ENCODE data around the gene MIOS. TPM values are rescaled to one million over a fixed set of nuclear protein-coding genes. Genes with fewer than 3 reads are reported as not detected.
"Not testable (repeated sequence)": the region's sequence is repeated elsewhere in the genome, so short reads cannot be mapped to it uniquely, and the experiment has no call there.

MIOS gene
- total RNA-seq, 1 experiment from 2014 or later: 25.9 TPM

DNA sequence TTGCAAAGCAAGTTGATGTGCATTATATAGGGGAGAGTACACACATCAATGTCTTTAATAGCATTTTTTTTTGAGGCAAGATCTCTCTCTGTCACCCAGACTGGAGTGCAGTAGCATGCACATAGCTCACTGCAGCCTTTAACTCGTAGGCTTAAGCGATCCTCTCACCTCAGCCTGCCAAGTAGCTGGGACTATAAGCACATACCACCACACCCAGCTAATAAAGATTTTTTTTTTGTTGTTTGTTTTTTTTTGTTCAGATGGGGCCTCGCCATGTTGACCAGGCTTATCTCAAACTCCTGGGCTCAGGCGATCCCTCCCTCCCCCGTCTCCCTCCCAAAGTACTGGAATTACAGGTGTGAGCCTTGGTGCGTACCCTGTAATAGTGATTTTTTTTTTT lies 75.4 kb downstream of the MIOS start:
- DNase-seq (ENCODE audit: low read depth): no peak

GRCh38 chr7:7647495-7648036 lies 80.9 kb downstream of the MIOS start:
- DNase-seq (ENCODE audit: low read depth): no peak

- DNase-seq (ENCODE audit: low read depth): no peak
Measured at GRCh38 chr7:7650682-7651206, 84.1 kb downstream of the MIOS start.

DNA sequence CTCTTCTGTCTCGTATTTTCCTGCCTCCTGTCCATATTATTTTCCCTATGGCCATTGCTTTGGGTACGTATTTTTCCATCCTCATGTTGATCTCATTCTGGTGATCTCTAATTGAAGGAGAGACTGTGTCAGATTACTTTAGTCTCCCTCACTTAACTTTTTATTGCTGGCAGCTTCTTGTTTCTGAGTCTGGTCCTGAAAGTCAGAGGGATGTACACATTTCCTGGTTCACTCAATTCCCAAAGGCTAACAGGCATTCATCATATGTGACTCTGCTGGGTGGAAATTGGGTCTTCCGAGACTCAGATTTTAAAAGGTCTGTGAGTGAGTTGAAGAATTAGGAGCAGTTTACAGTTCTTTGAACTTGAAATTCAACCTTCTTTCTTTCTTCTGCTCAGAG lies 84.8 kb downstream of the MIOS start:
- DNase-seq (ENCODE audit: low read depth): no peak

DNA sequence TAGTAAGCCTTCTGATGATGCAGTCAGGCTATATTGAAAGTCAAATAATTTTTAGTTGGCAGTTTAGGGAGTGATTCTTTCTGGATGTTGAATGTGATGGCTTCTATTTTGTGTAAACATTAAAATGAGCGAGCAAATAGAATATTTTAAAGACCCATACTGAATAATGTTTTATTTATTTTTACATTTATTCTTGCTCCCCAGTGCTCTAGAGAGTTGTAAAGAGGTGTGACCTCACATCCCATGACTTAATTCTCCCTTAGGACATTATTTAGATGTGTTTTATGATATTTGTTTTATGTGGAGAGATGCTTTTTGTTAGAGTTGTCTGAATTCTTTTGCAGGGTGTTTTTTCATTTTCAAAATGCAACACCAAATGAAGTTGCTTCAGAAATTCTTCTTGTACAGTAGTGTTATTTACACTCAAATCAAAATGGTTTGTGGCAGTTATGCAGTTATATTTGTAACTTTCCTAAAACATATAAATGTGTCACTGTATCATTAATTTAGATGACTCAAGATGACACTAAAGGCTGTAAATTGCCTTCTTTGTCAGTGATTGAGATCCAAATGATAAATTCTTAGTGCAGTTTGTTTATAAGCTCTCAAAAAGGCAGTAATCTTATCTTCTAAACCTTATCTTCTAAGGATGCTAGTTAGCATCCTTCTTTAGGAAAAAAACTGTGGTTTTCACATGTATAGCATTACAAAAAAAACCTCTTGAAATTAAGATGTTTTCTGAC lies 86.3 kb downstream of the MIOS start:
- DNase-seq (ENCODE audit: low read depth): no peak

- no peak for DNase-seq (ENCODE audit: low read depth)
Measured at GRCh38 chr7:7653593-7654187, 87.0 kb downstream of the MIOS start.

- no peak for DNase-seq (ENCODE audit: low read depth)
Measured at GRCh38 chr7:7654964-7655715, 88.5 kb downstream of the MIOS start.

DNA sequence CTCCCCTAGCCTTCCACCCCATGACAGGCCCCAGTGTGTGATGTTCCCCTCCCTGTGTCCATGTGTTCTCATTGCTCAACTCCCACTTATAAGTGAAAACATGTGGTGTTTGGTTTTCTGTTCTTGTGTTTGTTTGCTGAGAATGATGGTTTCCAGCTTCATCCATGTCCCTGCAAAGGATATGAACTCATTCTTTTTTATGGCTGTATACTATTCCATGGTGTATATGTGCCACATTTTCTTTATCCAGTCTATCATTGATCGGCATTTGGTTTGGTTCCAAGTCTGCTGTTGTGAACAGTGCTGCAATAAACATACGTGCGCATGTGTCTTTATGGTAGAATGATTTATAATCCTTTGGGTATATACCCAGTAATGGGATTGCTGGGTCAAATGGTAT lies 89.8 kb downstream of the MIOS start:
- not testable (repeated sequence) for DNase-seq (ENCODE audit: low read depth)

Other genes starting within 250 kb of the MIOS start
- not detected in 2 replicates for gene COL28A1, start 31.0 kb upstream of the MIOS start, total RNA-seq (2014; rRNA removed; shearing (Covaris generic))
- 6.5 and 12.2 TPM in 2 replicates for gene UMAD1, start 73.9 kb downstream of the MIOS start, total RNA-seq (2014; rRNA removed; shearing (Covaris generic))
- 45.0 and 56.6 TPM in 2 replicates for gene RPA3, start 151.7 kb downstream of the MIOS start, total RNA-seq (2014; rRNA removed; shearing (Covaris generic))